ENCODE results near the gene FAM219B.
A peak's percentile ranks its signal among the peaks of the same experiment; 100 is the strongest.

The FAM219B gene

GRCh38 chr15:74873036-74873755 lies 33.5 kb downstream of the FAM219B start, which contains the start of gene SCAMP2:
Gene SCAMP2, minus strand, starts transcription at chr15:74873365. Its CDS starts 110 bp downstream, at chr15:74873255.
- peak; percentile 95 for DNase-seq (ENCODE audit: low spot score)

- no peak for DNase-seq (ENCODE audit: low spot score)
Observed at GRCh38 chr15:74872702-74873035, 34.0 kb downstream of the FAM219B start.

GRCh38 chr15:74870436-74871215 lies 36.0 kb downstream of the FAM219B start:
- DNase-seq (ENCODE audit: low spot score): no peak

- DNase-seq (ENCODE audit: low spot score): peak; percentile 93
Observed at GRCh38 chr15:74869726-74870407, 36.8 kb downstream of the FAM219B start.

- DNase-seq (ENCODE audit: low spot score): no peak
Observed at GRCh38 chr15:74869372-74869725, 37.3 kb downstream of the FAM219B start.

GRCh38 chr15:74868059-74868458 lies 38.6 kb downstream of the FAM219B start:
- DNase-seq (ENCODE audit: low spot score): peak; percentile 83

- no peak for DNase-seq (ENCODE audit: low spot score)
Observed at GRCh38 chr15:74867466-74868038, 39.1 kb downstream of the FAM219B start.

GRCh38 chr15:74866090-74866489 lies 40.6 kb downstream of the FAM219B start:
- DNase-seq (ENCODE audit: low spot score): no peak

GRCh38 chr15:74865316-74865715 lies 41.3 kb downstream of the FAM219B start:
- DNase-seq (ENCODE audit: low spot score): no peak

GRCh38 chr15:74864296-74864695 lies 42.4 kb downstream of the FAM219B start:
- no peak for DNase-seq (ENCODE audit: low spot score)

GRCh38 chr15:74863239-74864056 lies 43.2 kb downstream of the FAM219B start:
- no peak for DNase-seq (ENCODE audit: low spot score)

GRCh38 chr15:74858369-74858740 lies 48.3 kb downstream of the FAM219B start:
- no peak for DNase-seq (ENCODE audit: low spot score)

- no peak for DNase-seq (ENCODE audit: low spot score)
Observed at GRCh38 chr15:74857671-74858368, 48.8 kb downstream of the FAM219B start.

GRCh38 chr15:74857082-74857655 lies 49.5 kb downstream of the FAM219B start:
- no peak for DNase-seq (ENCODE audit: low spot score)

- DNase-seq (ENCODE audit: low spot score): no peak
Observed at GRCh38 chr15:74856537-74856936, 50.1 kb downstream of the FAM219B start.

GRCh38 chr15:74855857-74856256 lies 50.8 kb downstream of the FAM219B start:
- DNase-seq (ENCODE audit: low spot score): no peak

GRCh38 chr15:74854453-74855022 lies 52.1 kb downstream of the FAM219B start:
- no peak for DNase-seq (ENCODE audit: low spot score)

- no peak for DNase-seq (ENCODE audit: low spot score)
Observed at GRCh38 chr15:74851960-74852359, 54.7 kb downstream of the FAM219B start.

- DNase-seq (ENCODE audit: low spot score): no peak
Observed at GRCh38 chr15:74850393-74850792, 56.3 kb downstream of the FAM219B start.
